IMR-90 (cell line): ENCODE data around the gene PPP6R3. TPM values are rescaled to one million over a fixed set of nuclear protein-coding genes. Genes with fewer than 3 reads are reported as not detected.

Experiments
- ATAC-seq: fragments of 200-7000 bp; cut with Tn5 transposase; 2 replicates; pipeline ENCODE4 v1.9.1; 2020; ENCODE audit warnings: low read depth, mild to moderate bottlenecking, moderate library complexity
- BruUV-seq: library from RNA; stranded (reverse); fragments of 400-500 nt; replicated peaks from 2 replicates; lab custom pipeline; 2021; lab: Mats Ljungman, UMichigan
- CTCF ChIA-PET: fragments of 300-600 bp; formaldehyde crosslinking; extraction: SDS; loops from one replicate; lab custom pipeline; 2021; ENCODE audit warnings: antibody characterized with exemption; lab: Yijun Ruan, JAX
- POLR2A ChIA-PET: fragments of 300-600 bp; sonication (Branson Sonifier 250); formaldehyde crosslinking; loops from one replicate; lab custom pipeline; 2022; ENCODE audit warnings: antibody characterized with exemption; ENCODE audit not compliant: unreplicated experiment; lab: Charles Lee
- DNase-seq: peaks from one replicate; pipeline ENCODE4 v3.0.0; 2013
- H2AFZ ChIP-seq: replicated peaks from 2 replicates; pipeline ENCODE3; 2013; ENCODE audit warnings: low read length, mild to moderate bottlenecking; ENCODE audit not compliant: poor library complexity
- H2AK5ac ChIP-seq: 2 replicates; pipeline ENCODE4 v1.6.1; 2013; ENCODE audit warnings: low read depth, low read length, inconsistent platforms
- H2AK9ac ChIP-seq: replicated peaks from 2 replicates; pipeline ENCODE3; 2013; ENCODE audit warnings: mild to moderate bottlenecking, low read depth, low read length, moderate library complexity; ENCODE audit not compliant: poor library complexity
- H2BK120ac ChIP-seq: 2 replicates; pipeline ENCODE4 v1.6.1; 2013; ENCODE audit warnings: low read depth, low read length, inconsistent platforms
- H2BK15ac ChIP-seq: 3 replicates; pipeline ENCODE4 v1.6.1; 2013; ENCODE audit warnings: low read depth, low read length, inconsistent platforms
- H2BK20ac ChIP-seq: 2 replicates; pipeline ENCODE4 v1.6.1; 2013; ENCODE audit warnings: low read depth, mild to moderate bottlenecking, inconsistent platforms, low read length, moderate library complexity
- H2BK5ac ChIP-seq: 2 replicates; pipeline ENCODE4 v1.6.1; 2013; ENCODE audit warnings: mild to moderate bottlenecking, low read depth, low read length, inconsistent platforms; ENCODE audit not compliant: poor library complexity, severe bottlenecking
- H3K14ac ChIP-seq: replicated peaks from 2 replicates; pipeline ENCODE4 v1.6.1; 2013; ENCODE audit warnings: low read depth, low read length, inconsistent platforms
- H3K18ac ChIP-seq: 2 replicates; pipeline ENCODE4 v1.6.1; 2013; ENCODE audit warnings: low read depth, low read length, control low read depth
- H3K23ac ChIP-seq: 2 replicates; pipeline ENCODE4 v1.6.1; 2013; ENCODE audit warnings: low read depth, low read length, inconsistent platforms
- H3K27ac ChIP-seq: 2 replicates; pipeline ENCODE4 v1.5.1; 2013; ENCODE audit warnings: mild to moderate bottlenecking, control low read depth, low read length; ENCODE audit not compliant: insufficient read depth
- H3K27me3 ChIP-seq: 2 replicates; pipeline ENCODE4 v1.6.1; 2013; ENCODE audit warnings: low read length; ENCODE audit not compliant: control insufficient read depth, insufficient read depth
- H3K36me3 ChIP-seq: 2 replicates; pipeline ENCODE4 v1.6.1; 2013; ENCODE audit warnings: low read length, mixed read lengths; ENCODE audit not compliant: control insufficient read depth, insufficient read depth
- H3K4ac ChIP-seq: 2 replicates; pipeline ENCODE4 v1.6.1; 2013; ENCODE audit warnings: low read depth, low read length, inconsistent platforms
- H3K4me1 ChIP-seq: 2 replicates; pipeline ENCODE4 v1.6.1; 2013; ENCODE audit warnings: low read length, mixed read lengths; ENCODE audit not compliant: control insufficient read depth, insufficient read depth
- H3K4me2 ChIP-seq: 2 replicates; pipeline ENCODE4 v1.6.1; 2013; ENCODE audit warnings: low read depth, mild to moderate bottlenecking, control low read depth, low read length, moderate library complexity
- H3K4me3 ChIP-seq: 2 replicates; pipeline ENCODE4 v1.5.1; 2013; ENCODE audit warnings: low read depth, mild to moderate bottlenecking, control low read depth, low read length, moderate library complexity; ENCODE audit not compliant: insufficient read depth
- H3K56ac ChIP-seq: 2 replicates; pipeline ENCODE4 v1.6.1; 2013; ENCODE audit warnings: low read length, inconsistent platforms; ENCODE audit not compliant: insufficient read depth; ENCODE audit errors: extremely low read depth
- H3K79me1 ChIP-seq, 2 experiments: 2 replicates each; pipeline ENCODE4 v1.6.1; 2013; ENCODE audit warnings: low read length in 2 of 2, inconsistent platforms in 1 of 2, low read depth in 1 of 2
- H3K9ac ChIP-seq: 2 replicates; pipeline ENCODE4 v1.6.1; 2013; ENCODE audit warnings: low read depth, low read length, control low read depth
- H3K9me1 ChIP-seq: 2 replicates; pipeline ENCODE4 v1.6.1; 2013; ENCODE audit warnings: low read length, inconsistent platforms; ENCODE audit not compliant: insufficient read depth
- H3K9me3 ChIP-seq: 2 replicates; pipeline ENCODE4 v1.6.1; 2013; ENCODE audit warnings: low read length; ENCODE audit not compliant: control insufficient read depth, insufficient read depth
- H4K20me1 ChIP-seq: 2 replicates; pipeline ENCODE4 v1.6.1; 2013; ENCODE audit warnings: low read length, inconsistent platforms; ENCODE audit not compliant: insufficient read depth
- H4K5ac ChIP-seq: 2 replicates; pipeline ENCODE4 v1.6.1; 2013; ENCODE audit warnings: mild to moderate bottlenecking, low read depth, low read length, control low read depth
- H4K8ac ChIP-seq, 2 experiments: 2 replicates each; pipeline ENCODE4 v1.6.1; 2013; ENCODE audit warnings: low read depth in 2 of 2, low read length in 2 of 2, control low read depth in 1 of 2, inconsistent platforms in 1 of 2
- H4K91ac ChIP-seq: 2 replicates; pipeline ENCODE4 v1.6.1; 2013; ENCODE audit warnings: low read depth, low read length, inconsistent platforms; ENCODE audit not compliant: insufficient read depth
- BHLHE40 ChIP-seq: fragments of 150-350 bp; IDR thresholded peaks from 2 replicates; pipeline ENCODE4 v1.6.1; 2016; ENCODE audit warnings: mild to moderate bottlenecking, low read depth, low read length
- CEBPB ChIP-seq: IDR thresholded peaks from 2 replicates; pipeline ENCODE4 v1.6.1; 2012; ENCODE audit warnings: low read depth, low read length, improper control_type of control experiment
- CHD1 ChIP-seq: IDR thresholded peaks from 2 replicates; pipeline ENCODE4 v1.6.1; 2012; ENCODE audit warnings: low read depth, low read length, improper control_type of control experiment
- CTCF ChIP-seq: conservative IDR thresholded peaks from 2 replicates; pipeline ENCODE4 v1.5.1; 2012; ENCODE audit warnings: mild to moderate bottlenecking, low read depth, low read length, improper control_type of control experiment
- ELK1 ChIP-seq: fragments of 150-350 bp; IDR thresholded peaks from 2 replicates; pipeline ENCODE4 v1.6.1; 2016; ENCODE audit warnings: low read depth, mild to moderate bottlenecking, low read length, moderate library complexity, borderline replicate concordance
- MAFK ChIP-seq: IDR thresholded peaks from 2 replicates; pipeline ENCODE4 v1.6.1; 2012; ENCODE audit warnings: low read depth, low read length, improper control_type of control experiment
- MAZ ChIP-seq: IDR thresholded peaks from 2 replicates; pipeline ENCODE4 v1.6.1; 2012; ENCODE audit warnings: low read depth, mild to moderate bottlenecking, low read length, improper control_type of control experiment, moderate library complexity, borderline replicate concordance
- MXI1 ChIP-seq: IDR thresholded peaks from 2 replicates; pipeline ENCODE4 v1.6.1; 2012; ENCODE audit warnings: low read depth, mild to moderate bottlenecking, low read length, moderate library complexity, borderline replicate concordance
- NFE2L2 ChIP-seq: fragments of 150-350 bp; IDR thresholded peaks from 2 replicates; pipeline ENCODE4 v1.6.1; 2016; ENCODE audit warnings: low read depth, mild to moderate bottlenecking, low read length
- POLR2A ChIP-seq: IDR thresholded peaks from 2 replicates; pipeline ENCODE4 v1.6.1; 2012; ENCODE audit warnings: mild to moderate bottlenecking, low read depth, low read length
- RAD21 ChIP-seq: IDR thresholded peaks from 2 replicates; pipeline ENCODE4 v1.6.1; 2012; ENCODE audit warnings: low read length, improper control_type of control experiment
- RCOR1 ChIP-seq: IDR thresholded peaks from 2 replicates; pipeline ENCODE4 v1.6.1; 2012; ENCODE audit warnings: mild to moderate bottlenecking, low read length, improper control_type of control experiment; ENCODE audit not compliant: insufficient replicate concordance
- RFX5 ChIP-seq: IDR thresholded peaks from 2 replicates; pipeline ENCODE4 v1.8.0; 2012; ENCODE audit warnings: low read depth, mild to moderate bottlenecking, low read length, moderate library complexity
- SMC3 ChIP-seq: fragments of 150-350 bp; IDR thresholded peaks from 2 replicates; pipeline ENCODE4 v1.6.1; 2016; ENCODE audit warnings: low read depth, mild to moderate bottlenecking, antibody characterized with exemption, low read length, moderate library complexity
- WGBS, 2 experiments: methylation state at CpG; one replicate each; pipeline versions ENCODE4 v1.1.5 to v1.1.7; 2013; ENCODE audit warnings: missing lambda C conversion rate in 2 of 2; ENCODE audit not compliant: insufficient read length in 1 of 2; ENCODE audit errors: extremely low coverage in 2 of 2; 5-methylcytosine and 5-hydroxymethylcytosine counted together
- dilution Hi-C: fragments of 300-500 bp; cut with HindIII; formaldehyde crosslinking; loops from one replicate; pipeline ENCODE4 v1.14.3; 2018; ENCODE audit warnings: low sequenced_read_pairs; ENCODE audit not compliant: unreplicated experiment
- in situ Hi-C: fragments of 300-500 bp; cut with MboI; formaldehyde crosslinking; loops from 3 replicates; pipeline ENCODE4 v1.14.3; 2019; ENCODE audit warnings: low sequenced_read_pairs, inconsistent platforms, mixed read lengths
- intact Hi-C: fragments of 100-400 bp; cut with micrococcal nuclease; formaldehyde crosslinking; loops from 2 replicates; pipeline ENCODE4 v1.10.0; 2022
- polyA plus RNA-seq, 3 experiments: library from polyadenylated mRNA; depleted of rRNA; stranded (reverse); fragments of >200 nt; gene quantifications; 2 replicates each; pipeline ENCODE4 v1.2.3, GENCODE V29; 2012; ENCODE audit warnings: low replicate concordance in 1 of 3
- total RNA-seq: library from RNA; depleted of rRNA; stranded (reverse); fragments of >200 nt; gene quantifications from 2 replicates; pipeline ENCODE4 v1.2.3, GENCODE V29; 2012

The PPP6R3 gene
- total and polyA plus RNA-seq, 2 of the 4 experiments (the other 2 are of a cell fraction), result 29.0 to 123 TPM

- no peak for TF ChIP-seq BHLHE40
Observed at GRCh38 chr11:68437927-68438657, 22.5 kb upstream of the PPP6R3 start (continued).

- ATAC-seq (no peak), DNase-seq (no peak)
- H4K20me1 ChIP-seq, result 0 out of 2 replicates have a peak, but pooled peaks cover 3% of the 10 kb centered on the region
- H3K56ac ChIP-seq, result no peak overlapping the region
- H3K4me2 ChIP-seq, result no peak overlapping the region
- H2AK9ac ChIP-seq, result no peak overlapping the region
- H3K36me3 ChIP-seq, result peaks cover 34% of the 10 kb centered on the region
- 0 out of 4 replicates have a peak, but pooled peaks cover 0 to 2% of the 10 kb centered on the region in 2 experiments for H3K79me1 ChIP-seq
- no peak overlapping the region for H3K23ac ChIP-seq
- H2BK120ac ChIP-seq, result no peak overlapping the region
- H2AFZ ChIP-seq, result peak overlapping the region; percentile 14
- no peak overlapping the region for H4K91ac ChIP-seq
- in situ Hi-C loops, result no loop called here
- no peak overlapping the region for H3K27ac ChIP-seq
- H2BK15ac ChIP-seq, result no peak overlapping the region
- no peaks in the 10 kb centered on the region for H3K9me3 ChIP-seq
- H4K8ac ChIP-seq, result no peak overlapping the region
- H3K14ac ChIP-seq, result no peak overlapping the region
- ChIA-PET CTCF (no interaction called here), POLR2A (no interaction called here)
- BruUV-seq, result no TSS peak
- peaks cover 19% of the 10 kb centered on the region; the same call in 1 of the 2 replicates for H3K9me1 ChIP-seq
- no peak overlapping the region for H3K9ac ChIP-seq
- dilution Hi-C loops, result no loop called here
- no peak overlapping the region for H4K5ac ChIP-seq
- H3K4ac ChIP-seq, result no peak overlapping the region
- H3K27me3 ChIP-seq, result no peaks in the 10 kb centered on the region
- no peak overlapping the region for H2AK5ac ChIP-seq
- H3K18ac ChIP-seq, result no peak overlapping the region
- H3K4me3 ChIP-seq, result no peak overlapping the region
- peaks cover 20% of the 10 kb centered on the region for H3K4me1 ChIP-seq
- intact Hi-C loops, result no loop called here
- no peak overlapping the region for H2BK20ac ChIP-seq
- no peak overlapping the region for H2BK5ac ChIP-seq
- whole genome bisulfite sequencing, 2 experiments, result no CpG with 5 or more reads among the region's 6 CpGs
- TF ChIP-seq ELK1, result no peak
- TF ChIP-seq CTCF, result no peak
- TF ChIP-seq CEBPB, result no peak
- no peak for TF ChIP-seq SMC3
- TF ChIP-seq RCOR1, result no peak
- no peak for TF ChIP-seq CHD1
- TF ChIP-seq RAD21, result no peak
- no peak for TF ChIP-seq POLR2A
- no peak for TF ChIP-seq MXI1
- no peak for TF ChIP-seq NFE2L2
- no peak for TF ChIP-seq RFX5
- no peak for TF ChIP-seq MAZ
- TF ChIP-seq MAFK, result no peak
Observed at GRCh38 chr11:68438658-68439259, 21.8 kb upstream of the PPP6R3 start.
